K562 (cell line): ENCODE data around the gene CNTFR. TPM values are rescaled to one million over a fixed set of nuclear protein-coding genes. Genes with fewer than 3 reads are reported as not detected.
A peak's percentile ranks its signal among the peaks of the same experiment; 100 is the strongest.

Source experiments
- ATF4 ChIP-seq: fragments of 450-650 bp; formaldehyde crosslinking; IDR thresholded peaks from 2 replicates; pipeline ENCODE4 v1.4.0; 2022; ENCODE audit warnings: mild to moderate bottlenecking, moderate library complexity
- DLX4 ChIP-seq: fragments of 250-450 bp; sonication (Bioruptor Pico); IDR thresholded peaks from 2 replicates; pipeline ENCODE4 v1.6.1; 2021; ENCODE audit warnings: mild to moderate bottlenecking
- ELF1 ChIP-seq: fragments of 200-800 bp; sonication (Bioruptor generic); IDR thresholded peaks from 2 replicates; pipeline ENCODE4 v1.6.1; 2016; ENCODE audit warnings: missing genetic modification characterization, missing compliant biosample characterization
- ESRRA ChIP-seq: fragments of 450-650 bp; IDR thresholded peaks from 2 replicates; pipeline ENCODE4 v1.6.1; 2014; ENCODE audit warnings: low read depth, mild to moderate bottlenecking, moderate library complexity, borderline replicate concordance
- GABPB2 ChIP-seq: fragments of 250-450 bp; sonication (Bioruptor Pico); conservative IDR thresholded peaks from 2 replicates; pipeline ENCODE4 v1.5.1; 2021; ENCODE audit warnings: mild to moderate bottlenecking
- GTF2B ChIP-seq: IDR thresholded peaks from 2 replicates; pipeline ENCODE4 v1.6.1; 2011; ENCODE audit not compliant: insufficient read length; ENCODE audit errors: extremely low read depth
- HCFC1 ChIP-seq: IDR thresholded peaks from 2 replicates; pipeline ENCODE4 v1.6.1; 2012; ENCODE audit warnings: low read depth, low read length, improper control_type of control experiment
- HMG20A ChIP-seq: fragments of 450-650 bp; formaldehyde crosslinking; conservative IDR thresholded peaks from 2 replicates; pipeline ENCODE4 v1.4.0; 2020; ENCODE audit warnings: mild to moderate bottlenecking, mixed read lengths
- KDM2B ChIP-seq: fragments of 250-450 bp; sonication (Bioruptor Pico); IDR thresholded peaks from 2 replicates; pipeline ENCODE4 v1.8.0; 2021; ENCODE audit warnings: mild to moderate bottlenecking, moderate library complexity
- MTF1 ChIP-seq: fragments of 250-450 bp; sonication (Bioruptor Pico); IDR thresholded peaks from 2 replicates; pipeline ENCODE4 v1.9.0; 2021; ENCODE audit warnings: moderate library complexity, mild to moderate bottlenecking, inconsistent platforms, borderline replicate concordance
- MYC ChIP-seq, 2 experiments: fragments of 250-450 bp in 1 of 2; sonication (Bioruptor Pico) in 1 of 2; IDR thresholded peaks; 2 replicates each; pipeline versions ENCODE4 v1.5.1 to v1.6.1; 2012 to 2021; ENCODE audit warnings: low read depth in 2 of 2, borderline replicate concordance in 1 of 2, improper control_type of control experiment in 1 of 2, low read length in 1 of 2, mild to moderate bottlenecking in 1 of 2, moderate library complexity in 1 of 2
- PHB ChIP-seq: fragments of 250-450 bp; sonication (Bioruptor Pico); IDR thresholded peaks from 2 replicates; pipeline ENCODE4 v1.5.0; 2021
- POLR2A ChIP-seq: fragments of 450-650 bp; conservative IDR thresholded peaks from 2 replicates; pipeline ENCODE4 v1.6.1; 2016
- POLR2G ChIP-seq: fragments of 200-400 bp; formaldehyde crosslinking; IDR thresholded peaks from 2 replicates; pipeline ENCODE4 v1.6.1; 2017; ENCODE audit warnings: low read depth, mild to moderate bottlenecking, antibody characterized with exemption, low read length, moderate library complexity
- RNF2 ChIP-seq: sonication (generic); IDR thresholded peaks from 2 replicates; pipeline ENCODE4 v1.6.1; 2016
- SMARCE1 ChIP-seq: fragments of 450-650 bp; IDR thresholded peaks from 2 replicates; pipeline ENCODE4 v1.7.1; 2016; ENCODE audit warnings: mild to moderate bottlenecking
- SNIP1 ChIP-seq: fragments of 450-650 bp; IDR thresholded peaks from 2 replicates; pipeline ENCODE4 v1.7.1; 2017; ENCODE audit warnings: low read depth, mild to moderate bottlenecking
- THAP7 ChIP-seq: fragments of 250-450 bp; sonication (Bioruptor Pico); IDR thresholded peaks from 2 replicates; pipeline ENCODE4 v1.5.0; 2021
- ZC3H4 ChIP-seq: sonication (generic); formaldehyde crosslinking; IDR thresholded peaks from 2 replicates; pipeline ENCODE4 v1.9.0; 2021; ENCODE audit warnings: missing genetic modification reagents, borderline replicate concordance
- ZNF121 ChIP-seq: sonication (generic); formaldehyde crosslinking; conservative IDR thresholded peaks from 2 replicates; pipeline ENCODE4 v1.8.0; 2022; ENCODE audit warnings: missing genetic modification reagents
- ZNF146 ChIP-seq: IDR thresholded peaks from one replicate; pipeline ENCODE4 v1.6.1; 2018; ENCODE audit warnings: missing compliant biosample characterization; ENCODE audit not compliant: unreplicated experiment
- ZNF165 ChIP-seq: fragments of 250-450 bp; sonication (Bioruptor Pico); IDR thresholded peaks from 2 replicates; pipeline ENCODE4 v1.4.0; 2020; ENCODE audit warnings: borderline replicate concordance
- ZNF551 ChIP-seq: fragments of 250-450 bp; sonication (Bioruptor Pico); IDR thresholded peaks from 2 replicates; pipeline ENCODE4 v1.5.0; 2021; ENCODE audit warnings: mild to moderate bottlenecking, moderate library complexity
- ZNF589 ChIP-seq: fragments of 200-800 bp; sonication (Bioruptor generic); IDR thresholded peaks from 2 replicates; pipeline ENCODE4 v1.6.1; 2016; ENCODE audit warnings: low read depth, missing genetic modification characterization, missing compliant biosample characterization
- ZNF740 ChIP-seq, 3 experiments: fragments of 200-800 bp in 1 of 3; sonication (Bioruptor generic) in 1 of 3; sonication (generic) in 1 of 3; formaldehyde crosslinking in 1 of 3; IDR thresholded peaks; 2 replicates each; pipeline versions ENCODE4 v1.6.1 to v1.8.0; 2016 to 2022; ENCODE audit warnings: mild to moderate bottlenecking in 2 of 3, missing compliant biosample characterization in 2 of 3, missing genetic modification characterization in 2 of 3, missing genetic modification reagents in 1 of 3
- polyA plus RNA-seq, 8 experiments: library from polyadenylated mRNA; depleted of rRNA in 4 of 8; stranded (reverse) in 5 of 8; unstranded in 3 of 8; fragments of >200 nt; fragmentation: Nextera tagmentation in 2 of 8; fragmentation: Illumina TruSeq in 1 of 8; extraction: Ambion mirVana in 2 of 8; extraction: Trizol in 1 of 8; gene quantifications; 2 replicates each; pipeline versions ENCODE4 v1.2.1 to v1.2.3, GENCODE V29; 2011 to 2014; ENCODE audit warnings: inconsistent platforms in 1 of 8, missing spikeins in 1 of 8
- total RNA-seq, 7 experiments: library from RNA; depleted of rRNA in 6 of 7; stranded (reverse); fragments of >200 nt in 6 of 7; fragmentation: Illumina TruSeq in 2 of 7; extraction: Trizol in 2 of 7; gene quantifications; 2 replicates each; pipeline versions ENCODE4 v1.2.1 to v1.2.3, GENCODE V29; 2011 to 2021; ENCODE audit warnings: low replicate concordance in 1 of 7

The CNTFR gene
- total and polyA plus RNA-seq, 9 of the 15 experiments (the other 6 are each of a cell fraction or from before 2014, with no cell fraction given): not detected

- TF ChIP-seq PHB (CRISPR knock-in tag) (no peak), ZNF551 (CRISPR knock-in tag) (no peak), MYC (IDR thresholded peaks at IDR 0.05; ENCODE audit: low read depth, low read length) (peak; percentile 79), MYC (CRISPR knock-in tag; IDR thresholded peaks at IDR 0.05; ENCODE audit: borderline replicate concordance, low read depth) (no peak; the same call in 1 of the 2 replicates), RNF2 (no peak), POLR2G (peak; percentile 94), POLR2A (peak; percentile 87), ZNF121 (no peak), HCFC1 (peak; percentile 24; the same call in 1 of the 2 replicates), ELF1 (tag) (no peak), ZNF589 (CRISPR knock-in tag) (no peak), GABPB2 (CRISPR knock-in tag) (no peak), DLX4 (CRISPR knock-in tag) (no peak), ESRRA (peak; percentile 36; the same call in 1 of the 2 replicates), ATF4 (CRISPR knock-in tag) (no peak), MTF1 (CRISPR knock-in tag) (no peak), KDM2B (no peak), HMG20A (CRISPR knock-in tag) (no peak), ZNF165 (CRISPR knock-in tag) (no peak), ZC3H4 (CRISPR knock-in tag) (no peak), SMARCE1 (no peak), ZNF146 (no peak), SNIP1 (no peak), GTF2B (no peak), ZNF740 (CRISPR knock-in tag; IDR thresholded peaks at IDR 0.05) (no peak), ZNF740 (tag; IDR thresholded peaks at IDR 0.05) (no peak), THAP7 (CRISPR knock-in tag) (no peak)
Measured at GRCh38 chr9:34611811-34612787, 22.6 kb upstream of the CNTFR start, which contains the start of gene RPP25L (continued).
